NCI-H1930 (cell line): ENCODE data around the gene EGLN3.
"Not testable (repeated sequence)": the region's sequence is repeated elsewhere in the genome, so short reads cannot be mapped to it uniquely, and the experiment has no call there.

Experiments used
- DNase-seq, 2 experiments: peaks; one replicate each; lab custom pipeline; 2025; lab: John Stamatoyannopoulos, UW

The EGLN3 gene

GRCh38 chr14:33934938-33935337, 15.9 kb downstream of the EGLN3 start:
- DNase-seq, result no peak

GRCh38 chr14:33934043-33934750, 16.7 kb downstream of the EGLN3 start:
- DNase-seq, result no peak

GRCh38 chr14:33933386-33933933, 17.4 kb downstream of the EGLN3 start:
- DNase-seq, result no peak

DNA sequence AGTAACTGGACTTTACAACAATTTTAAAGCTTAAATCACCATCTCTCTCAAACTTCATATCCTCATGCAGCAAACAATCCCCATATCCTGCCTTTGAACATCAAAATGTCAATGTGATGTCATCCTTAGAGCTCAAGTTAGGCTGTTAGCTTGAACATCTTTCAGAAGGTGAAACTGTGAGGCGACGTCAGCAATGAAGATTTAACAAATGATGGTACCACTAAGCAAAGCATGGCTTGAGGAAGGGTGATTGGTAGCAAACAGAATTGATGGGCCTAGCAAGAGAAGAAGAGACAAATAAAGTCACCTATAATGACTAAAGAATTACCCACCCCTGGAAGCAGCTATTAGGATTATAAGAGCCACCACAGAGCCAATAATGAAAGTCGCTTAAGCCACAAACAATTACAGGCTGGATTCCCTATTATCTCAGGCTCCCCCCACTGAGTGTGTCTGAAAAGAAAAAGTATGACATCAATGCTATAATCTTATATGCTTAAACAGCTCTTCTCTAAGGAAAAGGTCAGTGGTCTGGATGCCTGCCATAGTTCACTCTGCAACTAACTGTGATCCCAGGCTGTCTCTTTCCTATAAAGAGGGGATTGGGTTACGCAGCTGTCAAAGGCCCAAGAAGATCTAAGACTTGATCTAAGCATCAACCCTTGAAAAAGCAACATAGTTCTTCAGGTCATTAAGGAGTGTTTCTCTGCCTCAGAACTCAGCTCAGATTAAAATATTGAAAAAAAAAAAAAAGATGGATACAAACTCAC, 18.1 kb downstream of the EGLN3 start:
- DNase-seq, result no peak

DNA sequence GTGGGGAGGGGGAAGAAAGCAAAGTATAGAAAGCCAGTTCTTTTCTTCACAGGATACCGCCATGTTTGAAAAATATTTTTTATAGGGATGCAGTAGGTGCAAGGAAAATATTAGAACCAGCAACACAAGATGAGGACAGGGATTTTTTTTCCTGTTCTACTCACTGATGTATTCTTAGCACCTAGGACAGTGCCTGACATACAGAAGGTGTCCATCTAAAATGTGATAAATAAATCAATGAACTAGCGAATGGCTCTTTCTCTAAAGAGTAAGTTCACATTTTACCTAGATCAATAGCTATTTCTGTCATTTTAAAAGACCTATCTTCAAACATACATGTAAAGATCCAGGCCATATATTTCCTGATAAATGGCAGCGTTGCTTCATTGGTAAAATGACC, 18.8 kb downstream of the EGLN3 start:
- no peak for DNase-seq

DNA sequence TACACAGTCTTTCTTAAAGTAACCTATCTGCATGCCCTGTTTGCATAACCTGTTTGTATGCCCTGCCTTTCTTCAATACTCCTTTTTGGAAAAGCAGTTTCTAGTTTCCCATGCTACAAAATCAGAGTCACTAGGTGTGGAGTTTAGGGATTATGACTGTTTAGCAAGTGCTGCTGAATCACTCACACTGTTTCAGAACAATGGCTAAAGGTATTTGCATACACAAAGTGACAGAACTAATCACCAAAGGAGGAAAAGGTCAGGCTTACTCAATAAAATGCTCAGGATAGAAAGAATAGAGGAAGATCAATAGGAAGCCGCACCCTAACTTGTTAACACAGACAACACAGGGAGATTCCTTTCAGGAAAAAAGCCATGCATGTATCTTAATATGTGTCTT, 19.4 kb downstream of the EGLN3 start:
- DNase-seq, result no peak

DNA sequence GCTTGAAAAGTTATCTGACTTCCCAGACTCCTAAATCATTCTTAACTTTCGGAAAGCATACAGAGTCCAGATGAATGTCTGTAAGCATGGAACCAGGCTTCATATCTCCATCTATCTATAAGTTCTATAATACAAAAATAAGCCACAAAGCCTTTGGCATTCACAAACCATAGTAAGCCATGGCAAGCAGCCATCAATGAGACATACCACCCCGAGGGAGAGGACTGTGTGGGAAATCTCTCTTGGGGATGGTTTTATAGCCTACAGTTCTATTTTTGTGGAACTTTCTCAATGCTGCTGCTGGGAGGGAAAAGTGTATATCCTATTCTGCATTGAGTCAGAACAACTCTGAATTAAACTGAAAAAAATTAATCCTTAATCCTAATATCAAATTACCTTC, 20.4 kb downstream of the EGLN3 start:
- DNase-seq, result no peak

DNA sequence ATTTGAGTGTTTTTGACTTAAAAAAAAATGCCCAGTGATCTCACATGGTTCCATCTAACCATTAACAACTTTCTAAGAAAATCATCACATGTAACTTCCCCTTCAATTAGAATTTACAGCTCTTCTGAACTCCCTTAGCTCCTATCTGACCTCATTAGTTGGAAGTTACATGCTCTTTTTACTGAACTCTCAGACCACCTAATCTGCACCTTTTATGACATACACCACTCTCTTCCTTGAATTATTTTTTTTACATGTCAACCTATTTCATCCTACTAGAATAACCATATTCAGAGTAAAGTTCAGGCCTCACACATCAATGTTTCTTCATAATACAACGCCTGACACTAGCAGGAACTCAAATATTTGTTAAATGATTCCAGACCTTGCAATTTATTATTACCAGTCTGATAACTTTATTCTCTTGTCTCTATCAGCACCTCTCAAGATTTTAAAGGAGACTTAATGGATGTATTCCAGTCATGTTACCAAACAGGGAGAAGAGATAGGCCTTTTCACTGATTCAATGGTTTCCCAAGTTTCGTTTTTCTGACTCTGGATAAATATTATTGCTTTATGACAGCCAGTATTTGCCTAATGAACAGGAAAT, 21.0 kb downstream of the EGLN3 start:
- DNase-seq, result no peak

GRCh38 chr14:33928895-33929294, 22.0 kb downstream of the EGLN3 start:
- DNase-seq, result no peak

GRCh38 chr14:33927944-33928343, 22.9 kb downstream of the EGLN3 start:
- no peak for DNase-seq

DNA sequence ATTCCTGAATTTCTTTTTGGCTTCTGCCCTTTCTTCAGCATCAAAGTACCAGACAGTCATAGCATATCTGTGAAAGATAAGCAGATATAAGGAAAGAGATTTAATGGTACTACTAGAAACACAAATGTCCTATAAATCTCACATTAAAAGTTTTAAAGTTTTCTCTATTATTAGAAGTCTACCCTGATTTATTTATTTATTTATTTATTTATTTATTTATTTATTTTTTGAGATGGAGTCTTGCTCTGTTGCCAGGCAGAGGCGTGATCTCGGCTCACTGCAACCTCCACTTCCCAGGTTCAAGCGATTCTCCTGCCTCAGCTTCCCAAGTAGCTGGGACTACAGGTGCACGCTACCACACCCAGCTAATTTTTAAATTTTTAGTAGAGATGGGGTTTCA, 23.9 kb downstream of the EGLN3 start:
- not testable (repeated sequence) for DNase-seq

- DNase-seq, result no peak
Observed at GRCh38 chr14:33925946-33926345, 24.9 kb downstream of the EGLN3 start.

DNA sequence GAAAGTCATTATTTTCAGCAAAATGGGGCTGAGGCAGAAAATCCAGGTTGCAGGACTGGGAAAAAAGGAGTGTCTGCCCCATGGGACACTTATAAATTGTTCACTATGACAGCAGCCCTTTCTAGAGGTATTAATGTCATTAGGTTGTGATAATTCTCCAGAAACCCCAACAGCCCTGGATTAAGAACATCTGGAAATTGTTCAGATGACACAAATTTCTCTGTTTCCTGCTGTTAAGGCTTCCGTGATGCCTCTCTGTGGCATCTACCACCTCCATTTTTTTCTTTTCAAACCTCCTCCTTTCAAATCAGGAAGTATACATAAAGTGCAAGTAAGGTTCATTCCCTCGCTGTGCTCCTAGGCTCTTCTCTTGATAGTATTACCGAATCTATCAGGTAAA, 25.6 kb downstream of the EGLN3 start:
- DNase-seq, result no peak

DNA sequence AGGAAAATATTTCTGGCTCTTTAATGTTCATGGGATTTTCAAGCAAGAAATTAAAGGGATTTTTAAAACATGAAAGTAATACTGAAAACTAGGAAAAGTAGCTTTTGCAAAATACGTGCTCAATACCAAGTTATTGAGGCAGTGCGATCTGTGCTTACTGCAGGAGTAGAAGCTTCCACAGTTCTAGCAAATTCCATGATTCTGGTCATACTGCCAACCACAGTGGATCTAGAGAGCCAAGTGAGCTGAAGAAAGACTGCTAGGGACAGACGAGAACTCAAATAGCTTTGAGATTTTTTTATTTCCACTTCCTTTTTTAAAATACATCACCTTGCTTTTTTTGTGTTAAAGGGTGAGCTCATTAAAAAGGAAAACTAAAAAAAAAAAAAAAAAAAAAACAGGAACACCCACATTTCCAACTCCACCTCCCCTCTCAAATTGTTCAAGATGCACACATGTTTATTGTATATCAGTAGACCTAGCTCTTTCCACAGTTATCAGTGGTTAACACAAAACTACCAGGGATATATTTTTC, 26.2 kb downstream of the EGLN3 start:
- DNase-seq, result no peak

DNA sequence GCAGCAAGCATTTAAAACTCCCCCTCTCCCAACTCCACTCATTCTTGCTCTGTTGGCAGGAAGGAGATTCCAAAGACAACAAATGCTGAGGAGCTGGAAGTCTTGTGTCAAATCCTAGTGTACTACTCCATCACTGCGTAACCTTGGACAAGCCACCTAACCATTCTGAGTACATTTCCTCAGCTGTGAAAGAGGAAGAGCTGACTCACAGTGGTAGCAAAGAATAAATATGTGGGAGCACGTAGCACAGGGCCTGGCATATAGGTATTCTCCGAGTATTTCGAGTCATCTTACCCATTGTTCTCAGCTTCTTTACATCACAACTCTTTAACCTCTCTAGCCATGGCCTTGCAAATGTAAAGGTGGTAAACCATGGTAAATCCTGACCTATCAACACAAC, 28.7 kb downstream of the EGLN3 start:
- no peak for DNase-seq

DNA sequence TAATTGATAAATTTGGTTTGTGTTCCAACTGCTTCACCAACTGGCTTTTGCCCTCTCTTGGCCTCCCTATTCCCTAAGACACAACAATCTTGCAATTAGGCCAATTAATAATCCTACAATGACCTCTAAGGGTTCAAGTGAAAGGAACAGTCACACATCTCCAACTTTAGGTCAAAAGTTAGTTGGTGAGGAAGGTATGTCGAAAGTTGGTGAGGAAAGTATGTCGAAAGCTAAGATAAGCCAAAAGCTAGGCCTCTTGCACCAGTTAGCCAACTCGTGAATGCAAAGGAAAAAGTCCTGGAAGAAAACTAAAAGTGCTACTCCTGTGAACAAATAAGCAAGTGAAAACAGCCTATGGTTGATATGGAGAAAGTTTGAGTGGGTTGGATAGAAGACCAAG, 32.6 kb downstream of the EGLN3 start:
- no peak for DNase-seq

DNA sequence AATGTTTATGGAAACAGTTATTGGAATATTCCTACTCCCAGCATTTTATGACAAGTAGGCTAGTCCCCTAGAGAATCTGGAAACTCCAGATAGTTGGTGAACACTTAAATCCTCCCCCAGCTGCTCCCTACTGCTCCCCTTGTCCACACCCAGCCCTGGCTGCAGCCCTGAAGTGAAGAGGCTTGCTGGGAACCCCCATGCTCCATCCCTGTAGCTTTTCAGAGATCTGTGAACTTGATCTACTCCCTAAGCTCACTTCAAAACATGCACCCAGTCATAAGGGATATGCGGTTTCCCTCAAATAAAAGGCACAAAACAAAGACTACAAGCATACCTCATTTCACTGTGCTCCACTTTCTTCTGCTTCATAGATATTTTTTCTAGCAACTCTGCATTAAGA, 33.2 kb downstream of the EGLN3 start:
- DNase-seq, result no peak

- no peak for DNase-seq
Observed at GRCh38 chr14:33916663-33917565, 34.0 kb downstream of the EGLN3 start.

DNA sequence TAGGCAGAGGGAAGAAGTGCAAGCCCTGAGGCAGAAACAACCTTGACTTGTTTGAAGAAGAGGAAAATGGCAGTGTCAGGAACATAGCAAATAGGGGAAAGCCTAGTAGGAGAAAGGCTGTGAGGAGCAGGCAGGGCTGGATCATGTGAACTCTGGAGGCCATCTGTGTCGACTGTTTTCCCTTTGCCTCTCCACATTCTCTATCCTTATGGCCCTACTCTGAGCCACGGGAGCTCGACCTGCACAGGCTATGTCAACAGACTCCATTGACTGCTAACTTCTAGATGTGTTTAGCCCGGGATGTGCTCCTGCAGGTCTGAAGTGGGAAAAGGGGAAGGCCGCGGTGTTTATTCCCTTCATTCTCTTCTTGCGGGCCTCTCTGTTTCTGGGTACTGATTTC, 35.2 kb downstream of the EGLN3 start:
- DNase-seq, result no peak

- DNase-seq, result no peak
Observed at GRCh38 chr14:33914676-33915516, 36.0 kb downstream of the EGLN3 start.

DNA sequence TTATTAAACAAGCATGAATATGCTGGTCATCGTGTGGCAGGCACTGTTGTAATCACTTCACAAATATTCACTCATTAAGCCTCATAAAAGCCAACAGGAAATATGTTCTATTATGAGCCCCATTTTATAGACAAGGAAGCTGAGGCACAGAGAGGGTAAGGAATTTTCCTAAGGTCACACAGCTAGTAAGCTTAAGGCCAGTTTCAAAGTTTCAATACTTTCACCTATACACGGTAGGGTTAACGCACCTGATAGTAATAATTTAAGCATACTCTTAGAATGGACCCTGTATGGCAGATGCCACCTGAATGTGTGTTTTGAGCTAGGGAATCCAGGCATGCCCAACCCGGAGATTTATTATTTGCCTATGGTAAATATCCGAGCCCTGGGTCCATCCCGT, 39.8 kb downstream of the EGLN3 start:
- DNase-seq, result no peak
